Kidney tubule cell (primary cell): ENCODE results near the gene SAP30L.

Source experiments
- DNase-seq: peaks from one replicate; pipeline ENCODE4 v3.0.0-alpha.2; 2018; ENCODE audit warnings: low spot score

Gene SAP30L

DNA sequence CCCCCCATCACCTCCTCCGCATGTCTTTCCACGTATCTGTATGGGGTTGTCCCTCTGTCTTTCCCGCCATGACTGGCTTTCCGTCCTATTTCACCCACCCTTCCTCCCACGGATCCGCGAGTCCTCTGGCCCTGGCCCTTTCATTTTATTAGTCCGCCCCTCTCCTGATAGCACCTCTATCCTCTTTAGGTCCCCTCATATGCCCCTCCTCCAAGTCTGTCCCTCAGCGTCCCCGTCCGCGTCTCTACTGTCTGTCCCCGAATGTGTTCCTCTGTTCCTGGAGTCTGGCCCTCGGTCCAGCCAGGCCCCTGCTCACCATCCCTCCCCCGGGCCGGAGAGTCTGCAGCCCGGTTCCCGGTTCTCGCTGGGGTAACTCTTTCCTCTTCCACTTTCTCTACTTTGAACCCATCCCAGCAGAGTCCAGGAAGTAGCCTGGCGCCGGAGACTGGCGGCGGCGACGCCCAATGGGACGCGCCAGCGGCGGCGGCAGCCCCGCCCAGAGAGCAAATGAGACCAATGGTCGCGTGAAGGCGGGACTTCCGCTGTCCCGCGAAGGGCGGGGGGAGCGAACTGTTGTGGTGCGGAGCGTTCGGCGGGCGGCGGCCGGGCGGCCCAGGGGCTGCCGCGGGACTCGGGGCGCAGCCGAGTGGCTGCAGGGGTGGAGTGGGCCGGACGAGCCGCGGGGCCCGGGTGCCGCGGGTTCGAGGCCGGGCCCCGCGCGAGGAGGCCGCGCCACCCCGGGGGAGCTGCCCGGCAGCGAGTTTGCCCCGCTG lies at the start of gene SAP30L:
Gene SAP30L, plus strand, starts transcription at position 576 of the 773 bp plus-strand sequence. CDS start 608 bp downstream, outside the sequence.
- peak; percentile 96 for DNase-seq

GRCh38 chr5:154396128-154396527 lies 49.7 kb upstream of the SAP30L start:
- no peak for DNase-seq

DNA sequence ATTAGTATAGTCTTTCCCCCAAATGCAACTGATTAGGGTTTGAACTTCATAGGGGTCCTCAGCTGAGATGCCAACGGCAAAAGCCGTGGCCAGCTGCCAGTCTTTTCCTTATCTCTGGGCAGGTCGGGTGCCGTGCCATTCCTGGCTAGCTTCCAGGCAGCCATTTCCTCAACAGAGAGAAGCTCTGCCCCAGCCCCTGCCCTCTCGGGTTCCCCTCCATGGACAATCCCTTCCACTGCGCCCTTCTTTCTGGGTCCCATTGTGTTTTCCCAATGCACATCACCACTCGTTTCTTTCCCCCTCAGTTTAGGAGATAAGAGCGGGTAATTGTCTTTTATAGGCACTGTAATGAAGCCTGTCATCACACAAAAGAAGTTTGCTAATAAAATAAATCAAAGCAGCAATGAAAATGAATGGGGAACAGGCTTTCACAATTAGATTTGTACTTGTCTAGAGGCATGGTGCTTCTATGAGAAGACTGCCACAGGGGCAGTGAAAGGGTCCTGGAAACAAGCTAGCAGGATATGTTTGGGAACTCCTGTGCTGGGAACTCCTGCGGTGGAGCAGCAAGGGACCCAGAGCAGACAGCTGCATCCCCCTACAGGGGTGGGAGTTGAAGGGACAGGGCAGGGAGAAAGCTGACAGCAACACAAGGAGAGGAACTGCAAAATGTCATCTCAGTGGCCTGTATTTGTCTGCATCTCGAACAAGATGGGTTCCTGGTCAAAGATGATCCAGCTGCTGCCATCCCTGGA lies 48.0 kb upstream of the SAP30L start:
- no peak for DNase-seq

DNA sequence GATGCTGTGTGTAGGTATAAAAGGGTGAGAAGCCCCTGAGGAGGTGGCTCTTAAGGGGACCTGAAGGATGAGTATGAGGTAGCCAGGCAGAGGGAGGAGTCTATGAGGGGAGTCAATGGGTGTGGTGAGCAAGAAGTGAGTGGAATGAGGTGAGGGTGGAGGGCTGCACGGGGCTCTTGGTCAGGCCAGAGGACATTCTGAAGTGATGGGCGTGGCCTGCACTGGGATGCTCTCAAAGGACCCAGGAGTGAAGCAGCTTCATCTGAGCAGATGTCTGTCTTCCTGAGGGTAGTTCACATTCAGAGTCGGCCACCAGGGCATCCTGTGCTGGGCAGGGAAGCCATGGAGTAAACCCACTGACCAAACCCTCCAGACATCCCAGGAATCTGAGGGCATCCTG lies 45.1 kb upstream of the SAP30L start:
- no peak for DNase-seq

DNA sequence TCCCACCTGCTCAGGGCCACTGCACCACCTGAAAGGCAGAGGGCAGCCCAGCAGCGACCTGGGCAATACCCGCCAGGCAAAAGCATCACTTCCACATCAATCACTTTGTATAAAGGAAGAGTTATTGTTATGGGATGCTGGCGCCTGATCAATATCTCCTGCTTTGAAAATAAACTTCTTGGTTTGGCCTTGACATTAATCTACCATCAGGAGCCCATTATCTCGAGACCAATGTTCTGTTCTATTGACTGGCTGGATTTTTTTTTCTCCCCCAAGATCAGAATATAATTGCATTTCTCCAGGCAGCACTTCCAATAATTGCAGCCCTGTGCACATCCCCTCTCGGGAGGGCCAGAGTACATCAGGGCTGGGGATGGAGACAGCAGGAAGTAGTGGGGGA lies 44.4 kb upstream of the SAP30L start:
- no peak for DNase-seq

DNA sequence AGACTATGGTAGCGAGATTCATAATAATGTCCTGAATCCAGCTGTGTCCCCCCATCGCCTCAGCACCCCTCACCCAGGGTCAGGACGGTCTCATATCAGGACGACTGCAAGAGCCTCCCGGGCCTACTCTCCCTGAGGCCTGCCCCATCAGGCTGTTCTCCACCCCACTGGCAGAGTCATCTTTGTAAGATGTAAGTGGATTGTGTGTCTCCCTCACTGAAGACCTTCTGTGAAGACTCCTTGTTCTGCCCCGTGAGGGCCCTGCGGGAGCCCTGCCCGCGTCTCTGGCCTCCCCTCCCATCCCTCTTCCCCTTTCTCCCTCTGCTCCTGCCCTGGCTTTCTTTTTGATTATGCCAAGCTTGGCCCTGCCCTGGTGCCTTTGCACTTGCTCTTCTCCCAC lies 43.9 kb upstream of the SAP30L start:
- DNase-seq: no peak

DNA sequence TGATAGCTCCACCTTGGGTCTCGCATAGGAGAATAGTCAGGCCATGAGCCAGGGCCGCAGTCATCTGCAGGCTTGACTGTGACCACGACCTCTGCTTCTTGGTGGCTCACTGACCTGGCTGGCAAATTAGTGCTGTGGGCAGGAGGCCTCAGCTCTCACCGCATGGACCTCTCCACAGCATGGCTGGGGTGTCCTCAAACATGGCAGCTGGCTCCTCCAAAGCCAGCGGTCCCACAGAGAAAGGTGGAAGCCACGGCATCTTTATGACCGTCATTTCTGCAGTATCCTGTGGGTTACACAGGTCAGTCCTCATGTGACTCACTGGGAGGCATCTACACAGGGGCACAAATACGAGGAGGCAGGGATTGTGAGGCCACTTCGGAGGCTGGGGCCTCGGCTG lies 43.2 kb upstream of the SAP30L start:
- no peak for DNase-seq

DNA sequence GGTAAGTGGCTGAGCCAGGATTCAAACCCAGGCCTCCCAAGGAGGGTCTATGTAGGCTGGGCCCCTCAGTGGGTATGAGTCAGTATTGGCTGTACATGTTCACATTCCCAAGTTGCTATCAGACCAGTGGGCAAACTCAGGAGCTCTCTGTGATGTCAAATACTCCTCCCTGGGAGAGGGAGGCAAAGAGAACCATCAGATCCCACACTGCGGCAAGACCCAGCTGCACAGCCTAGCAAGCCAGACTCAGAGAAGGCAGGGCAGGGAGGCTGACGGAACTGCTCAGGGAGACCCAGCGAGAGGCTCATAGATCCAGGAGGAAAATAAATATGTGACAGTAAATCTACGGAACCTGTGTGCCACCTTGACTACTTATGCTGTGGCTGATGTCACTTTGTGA lies 42.6 kb upstream of the SAP30L start:
- no peak for DNase-seq

DNA sequence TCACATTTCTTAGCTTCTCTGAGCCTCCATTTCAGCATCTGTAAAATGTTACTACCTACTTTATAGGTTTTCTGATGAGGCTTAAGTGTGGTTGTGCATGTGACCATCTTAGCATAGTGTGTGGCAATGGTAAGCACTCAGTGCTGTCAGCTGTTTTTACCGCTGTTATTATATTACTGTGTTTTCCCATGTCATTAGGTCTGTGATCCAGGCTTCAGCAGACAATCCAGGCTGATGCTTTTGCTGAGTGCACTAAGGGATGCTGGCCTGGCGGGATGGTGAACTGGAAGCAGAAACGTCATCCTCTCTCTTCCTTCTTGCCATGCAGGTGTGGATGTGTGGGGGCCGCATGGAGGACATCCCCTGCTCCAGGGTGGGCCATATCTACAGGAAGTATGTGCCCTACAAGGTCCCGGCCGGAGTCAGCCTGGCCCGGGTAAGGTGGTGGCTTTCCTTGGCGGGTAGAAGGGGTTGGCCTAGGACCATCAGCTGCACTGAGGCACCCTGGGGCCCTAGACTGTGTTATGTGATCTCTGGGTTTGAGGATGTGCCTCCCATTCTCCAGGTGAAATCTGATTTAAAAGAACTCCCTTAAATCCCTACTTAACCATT lies 41.9 kb upstream of the SAP30L start:
- DNase-seq: no peak

DNA sequence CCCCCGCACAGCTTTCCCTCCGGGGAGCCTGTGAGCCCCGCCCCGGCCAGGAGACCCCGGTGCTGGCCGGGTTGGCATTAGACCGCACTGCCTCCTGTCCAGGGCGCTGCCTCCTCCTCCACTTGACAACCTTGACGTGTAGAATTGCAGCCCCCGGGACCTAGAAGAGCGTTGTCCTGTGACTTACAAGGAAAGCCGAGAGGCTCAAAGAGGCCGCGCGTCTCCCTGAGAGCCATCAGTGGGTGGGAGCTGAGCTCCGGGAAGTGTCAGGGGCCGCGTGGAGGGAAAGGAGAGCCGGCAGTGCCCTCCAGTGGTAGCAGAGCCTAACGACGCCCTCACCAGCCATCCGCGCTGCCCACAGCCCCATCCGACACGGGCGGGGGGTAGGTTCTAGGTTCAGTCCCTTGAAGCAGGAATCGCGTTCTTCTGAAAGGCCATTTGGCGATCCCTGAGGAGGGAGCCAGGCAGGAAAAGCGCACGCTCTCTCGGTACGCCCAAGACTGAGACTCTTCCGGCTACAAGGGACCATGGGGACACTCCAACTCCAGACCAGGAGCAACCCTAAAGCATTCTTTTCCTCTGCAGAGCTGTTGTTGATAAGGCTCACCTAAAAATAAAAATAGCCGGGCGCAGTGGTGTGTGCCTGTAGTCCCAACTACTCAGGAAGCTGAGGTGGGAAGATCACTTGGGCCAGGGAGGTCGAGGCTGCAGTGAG lies 40.6 kb upstream of the SAP30L start:
- DNase-seq: peak; percentile 78

DNA sequence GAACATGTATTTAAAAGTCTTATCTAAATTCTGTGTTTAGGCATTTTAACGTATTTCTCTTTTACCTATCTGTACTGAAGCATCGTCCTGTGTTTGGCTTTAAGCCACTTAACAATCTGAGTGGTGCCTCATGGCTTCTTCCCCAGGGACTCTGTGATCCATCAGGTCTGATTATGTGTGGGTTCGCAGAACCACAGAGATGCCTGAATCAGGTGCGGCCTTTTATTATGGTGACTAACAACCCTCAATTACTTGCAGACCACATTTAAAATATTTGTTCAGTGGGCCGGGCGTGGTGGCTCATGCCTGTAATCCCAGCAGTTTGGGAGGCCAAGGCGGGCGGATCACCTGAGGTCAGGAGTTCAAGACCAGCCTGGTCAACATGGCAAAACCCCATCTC lies 39.6 kb upstream of the SAP30L start:
- DNase-seq: no peak

DNA sequence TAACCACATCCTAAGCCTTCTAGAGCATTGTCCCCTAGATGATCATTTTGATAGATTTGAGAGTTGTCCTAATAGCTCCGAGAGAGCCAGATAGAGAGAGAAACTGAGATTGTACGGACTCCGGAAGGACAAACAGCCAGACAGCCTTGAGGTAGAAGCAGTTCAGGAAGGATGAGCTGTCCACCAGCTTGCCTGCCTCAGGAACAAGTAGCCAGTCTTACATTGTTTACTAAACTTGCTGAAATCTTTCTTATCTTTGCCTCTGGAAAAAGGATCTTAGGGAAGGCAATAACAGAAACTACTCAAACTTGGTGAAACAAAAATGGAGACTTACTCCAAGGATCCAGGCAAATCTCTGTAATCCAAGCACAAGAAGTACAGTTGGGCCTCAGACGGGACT lies 39.0 kb upstream of the SAP30L start:
- no peak for DNase-seq

- DNase-seq: no peak
Observed at GRCh38 chr5:154408811-154409210, 37.0 kb upstream of the SAP30L start.

DNA sequence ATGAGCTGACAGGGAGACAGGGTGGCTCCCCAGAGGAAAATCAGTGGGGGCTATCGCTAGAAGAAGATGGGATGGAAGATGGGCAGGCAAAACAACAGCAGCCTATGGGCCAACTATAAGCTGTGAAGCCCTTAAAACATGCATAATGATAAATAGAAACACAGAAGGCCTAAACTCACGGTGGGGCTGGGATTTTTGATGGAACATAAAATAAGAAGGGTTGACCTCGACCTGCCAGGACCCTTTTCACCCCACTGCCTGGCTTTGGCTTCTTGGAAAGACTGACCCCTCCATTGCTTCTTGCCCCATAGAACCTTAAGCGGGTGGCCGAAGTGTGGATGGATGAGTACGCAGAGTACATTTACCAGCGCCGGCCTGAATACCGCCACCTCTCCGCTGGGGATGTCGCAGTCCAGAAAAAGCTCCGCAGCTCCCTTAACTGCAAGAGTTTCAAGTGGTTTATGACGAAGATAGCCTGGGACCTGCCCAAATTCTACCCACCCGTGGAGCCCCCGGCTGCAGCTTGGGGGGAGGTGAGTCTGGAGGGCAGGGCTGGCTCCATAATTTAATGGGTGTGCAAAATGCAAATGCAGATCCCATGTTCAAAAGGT lies 36.5 kb upstream of the SAP30L start:
- DNase-seq: no peak

DNA sequence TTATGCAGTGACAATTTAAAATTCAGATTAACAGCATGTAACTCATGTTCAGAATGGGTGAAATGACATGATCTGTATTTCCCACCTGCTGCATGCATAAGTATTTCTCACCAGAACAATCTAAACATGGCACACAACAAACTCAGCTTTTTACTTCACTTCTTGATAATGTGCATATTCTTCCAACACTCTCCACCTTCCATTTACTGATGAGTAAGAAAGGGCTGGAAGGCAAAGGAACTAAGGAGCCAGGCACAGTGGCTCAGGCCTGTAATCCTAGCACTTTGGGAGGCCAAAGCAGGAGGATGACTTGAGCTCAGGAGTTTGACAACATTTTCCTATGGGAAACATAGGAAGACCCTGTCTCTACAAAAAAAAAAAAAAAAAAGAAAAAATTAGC lies 35.8 kb upstream of the SAP30L start:
- DNase-seq: no peak

- DNase-seq: no peak
Observed at GRCh38 chr5:154410786-154411185, 35.0 kb upstream of the SAP30L start.

- DNase-seq: no peak
Observed at GRCh38 chr5:154411338-154411737, 34.5 kb upstream of the SAP30L start.

GRCh38 chr5:154412316-154412715 lies 33.5 kb upstream of the SAP30L start:
- no peak for DNase-seq

- no peak for DNase-seq
Observed at GRCh38 chr5:154412925-154413324, 32.9 kb upstream of the SAP30L start.

DNA sequence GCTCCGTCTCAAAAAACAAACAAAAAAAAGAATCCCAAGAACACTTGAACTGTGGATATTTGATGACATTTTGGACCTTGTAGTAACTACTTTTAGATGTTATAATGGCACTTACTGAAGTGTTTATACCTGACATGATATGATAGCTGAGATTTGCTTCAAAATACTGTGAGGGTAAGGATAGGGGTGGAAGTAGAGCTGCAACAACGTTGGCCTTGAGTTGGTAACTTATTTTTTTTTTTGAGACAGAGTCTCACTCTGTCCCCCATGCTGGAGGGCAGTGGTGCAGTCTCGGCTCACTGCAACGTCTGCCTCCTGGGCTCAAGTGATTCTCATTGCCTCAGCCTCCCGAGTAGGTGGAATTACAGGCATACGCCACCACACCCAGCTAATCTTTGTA lies 30.7 kb upstream of the SAP30L start:
- DNase-seq: no peak

DNA sequence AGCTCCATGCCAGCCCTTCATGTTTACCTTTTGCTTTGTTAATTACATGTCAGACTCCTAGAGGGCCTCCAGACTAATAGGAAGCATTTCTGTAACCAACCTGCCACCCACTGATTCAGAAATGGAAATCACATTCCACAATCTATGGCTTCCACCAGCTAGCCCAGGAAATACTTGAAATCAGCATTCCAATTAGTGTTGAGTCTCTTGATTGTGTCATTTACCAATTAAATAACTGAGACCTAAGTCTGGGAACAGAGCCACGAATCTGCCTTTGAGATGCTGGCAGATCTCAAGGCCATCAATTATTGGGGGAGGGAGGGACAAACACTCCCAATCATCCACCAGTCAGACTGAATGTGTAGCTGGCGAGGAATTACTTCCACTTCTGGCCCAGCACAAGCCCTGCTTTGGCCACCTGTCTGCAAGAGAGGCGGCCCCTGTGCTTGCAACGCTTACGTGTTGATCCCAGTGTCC lies 27.4 kb upstream of the SAP30L start:
- DNase-seq: no peak

DNA sequence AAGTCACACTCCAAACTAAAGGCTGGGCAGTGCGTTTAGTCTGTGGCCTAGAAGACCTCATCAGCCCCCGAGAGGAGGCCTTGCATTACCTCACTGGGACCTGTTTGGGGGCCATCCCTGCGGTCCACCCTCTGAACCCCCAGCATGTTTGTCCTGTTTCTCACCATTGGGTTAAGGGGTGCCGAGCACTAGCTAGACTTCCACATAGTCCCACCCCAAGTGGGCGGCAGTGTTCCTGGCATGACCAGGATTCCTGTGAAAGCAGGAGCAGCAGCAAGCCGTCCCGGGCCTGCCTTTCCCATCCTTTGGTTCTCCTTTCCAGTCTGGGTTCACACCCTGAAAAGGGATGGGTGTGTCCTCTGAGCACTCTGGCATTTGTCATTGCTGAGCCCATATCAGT lies 26.6 kb upstream of the SAP30L start:
- no peak for DNase-seq
